Measurements from ENCODE around the gene PPP2R3C.
A peak's percentile ranks its signal among the peaks of the same experiment; 100 is the strongest.
"Not testable (repeated sequence)": the region's sequence is repeated elsewhere in the genome, so short reads cannot be mapped to it uniquely, and the experiment has no call there.

The PPP2R3C gene

GRCh38 chr14:35050652-35051051 lies 71.1 kb downstream of the PPP2R3C start:
- DNase-seq: no peak

- no peak for DNase-seq
Observed at GRCh38 chr14:35047976-35048513, 73.7 kb downstream of the PPP2R3C start.

- DNase-seq: no peak
Observed at GRCh38 chr14:35046751-35047536, 74.8 kb downstream of the PPP2R3C start.

GRCh38 chr14:35046048-35046750 lies 75.6 kb downstream of the PPP2R3C start, which contains the start of gene FAM177A1:
Gene FAM177A1, plus strand, starts transcription at chr14:35046272. Its CDS starts 192 bp downstream, at chr14:35046464.
- peak; percentile 99 for DNase-seq

GRCh38 chr14:35045798-35046047 lies 76.1 kb downstream of the PPP2R3C start:
- DNase-seq: no peak

GRCh38 chr14:35044939-35045797 lies 76.6 kb downstream of the PPP2R3C start:
- DNase-seq: no peak

- no peak for DNase-seq
Observed at GRCh38 chr14:35043046-35043445, 78.7 kb downstream of the PPP2R3C start.

GRCh38 chr14:35042632-35043031 lies 79.2 kb downstream of the PPP2R3C start:
- DNase-seq: no peak

- not testable (repeated sequence) for DNase-seq
Observed at GRCh38 chr14:35038312-35038711, 83.5 kb downstream of the PPP2R3C start.
